ENCODE data around the gene CNTNAP5. TPM values are rescaled to one million over a fixed set of nuclear protein-coding genes. Genes with fewer than 3 reads are reported as not detected.

The CNTNAP5 gene
- total and polyA plus RNA-seq, 2 of the 8 experiments (the other 6 are each of a cell fraction or from before 2014, with no cell fraction given), result 0.11 to 0.76 TPM

DNA sequence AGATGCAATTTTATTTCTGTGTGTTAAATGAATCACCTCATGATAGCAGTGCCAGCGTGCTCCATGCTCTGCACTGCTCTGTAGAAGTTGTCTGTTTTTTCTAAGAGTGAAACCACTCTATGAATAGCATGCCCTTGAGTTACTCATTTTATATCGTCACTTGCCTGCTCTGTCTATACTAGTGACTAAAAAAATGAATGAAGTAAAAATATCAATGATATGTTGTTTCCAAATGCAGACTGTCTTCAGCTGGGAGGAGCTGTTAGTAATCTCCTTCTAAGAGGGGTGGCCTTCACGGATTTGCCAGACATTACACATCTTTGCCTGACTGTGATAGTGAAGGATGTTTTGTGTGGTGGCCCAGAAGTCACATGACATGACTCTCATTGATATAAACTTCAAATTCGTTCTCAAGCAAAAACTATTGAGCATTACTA lies 852.1 kb downstream of the CNTNAP5 start:
- no peak overlapping the region for H2BK20ac ChIP-seq (ENCODE audit: low read length)
- ChIA-PET CTCF (ENCODE audit: partially characterized antibody) (no interaction called here), POLR2A (ENCODE audit: partially characterized antibody) (no interaction called here)
- no peak overlapping the region for H3K27ac ChIP-seq (ENCODE audit: low read depth, low read length)
- TF ChIP-seq, protein P1, sequence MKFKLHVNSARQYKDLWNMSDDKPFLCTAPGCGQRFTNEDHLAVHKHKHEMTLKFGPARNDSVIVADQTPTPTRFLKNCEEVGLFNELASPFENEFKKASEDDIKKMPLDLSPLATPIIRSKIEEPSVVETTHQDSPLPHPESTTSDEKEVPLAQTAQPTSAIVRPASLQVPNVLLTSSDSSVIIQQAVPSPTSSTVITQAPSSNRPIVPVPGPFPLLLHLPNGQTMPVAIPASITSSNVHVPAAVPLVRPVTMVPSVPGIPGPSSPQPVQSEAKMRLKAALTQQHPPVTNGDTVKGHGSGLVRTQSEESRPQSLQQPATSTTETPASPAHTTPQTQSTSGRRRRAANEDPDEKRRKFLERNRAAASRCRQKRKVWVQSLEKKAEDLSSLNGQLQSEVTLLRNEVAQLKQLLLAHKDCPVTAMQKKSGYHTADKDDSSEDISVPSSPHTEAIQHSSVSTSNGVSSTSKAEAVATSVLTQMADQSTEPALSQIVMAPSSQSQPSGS (IDR thresholded peaks at IDR 0.05; ENCODE audit: low read length), result no peak
- TF ChIP-seq SP2 (IDR thresholded peaks at IDR 0.05; ENCODE audit: low read length) (no peak), EGR1 (IDR thresholded peaks at IDR 0.05; ENCODE audit: borderline replicate concordance, low read depth, low read length) (no peak), HDAC6 (IDR thresholded peaks at IDR 0.05; ENCODE audit: low read depth, low read length) (no peak), CEBPB (IDR thresholded peaks at IDR 0.05; ENCODE audit: low read depth, low read length) (no peak), CHD1 (IDR thresholded peaks at IDR 0.05; ENCODE audit: low read depth, low read length) (no peak)
- no peak overlapping the region for H3K9ac ChIP-seq (replicated peaks in 1 of 4; ENCODE audit: extremely low read depth in 1 of 4, low read depth in 3 of 4, low read length in 3 of 4)
- no peak overlapping the region for H3K23ac ChIP-seq (ENCODE audit: insufficient read length)
- no peaks in the 10 kb centered on the region for H3K79me1 ChIP-seq (ENCODE audit: low read depth, low read length)
- FAIRE-seq (no peak), DNase-seq (ENCODE audit: low read depth in 1 of 2, low spot score in 2 of 2) (no peak)
- no peak overlapping the region for H2BK12ac ChIP-seq (ENCODE audit: low read depth, low read length)
- H3K14ac ChIP-seq (ENCODE audit: insufficient read length), result no peak overlapping the region
- H4K5ac ChIP-seq (ENCODE audit: insufficient read length, low read depth, low read length), result no peak overlapping the region
- H3K4me3 ChIP-seq (ENCODE audit: extremely low read depth in 1 of 4, insufficient read depth in 2 of 4, low read depth in 3 of 4, low read length in 4 of 4), result no peak overlapping the region
- no peaks in the 10 kb centered on the region for H3K79me2 ChIP-seq (ENCODE audit: control insufficient read depth in 1 of 2, insufficient read depth in 2 of 2, low read length in 2 of 2)
- H3K27me3 ChIP-seq (replicated peaks in 1 of 4; ENCODE audit: control insufficient read depth in 3 of 4, extremely low read depth in 1 of 4, insufficient read depth in 3 of 4, low read length in 3 of 4), result no peaks in the 10 kb centered on the region
- H2AK5ac ChIP-seq (ENCODE audit: low read depth, low read length), result no peak overlapping the region
- no peaks in the 10 kb centered on the region for H3K36me3 ChIP-seq (ENCODE audit: control insufficient read depth in 2 of 4, insufficient read depth in 4 of 4, low read length in 3 of 4)
- H3K9me3 ChIP-seq (ENCODE audit: insufficient read depth in 2 of 2, low read depth in 1 of 2, low read length in 1 of 2), result no peaks in the 10 kb centered on the region
- H2AFZ ChIP-seq (ENCODE audit: low read length), result 0 out of 2 replicates have a peak overlapping the region, but pooled peaks have one; percentile 45
- no peak overlapping the region for H4K8ac ChIP-seq (ENCODE audit: extremely low read depth, insufficient read depth, low read length)
- H3K4me1 ChIP-seq (replicated peaks in 1 of 4; ENCODE audit: control insufficient read depth in 3 of 4, insufficient read depth in 4 of 4, low read length in 3 of 4), result peaks cover 0 to 9% (median 0%) of the 10 kb centered on the region in 4 experiments; a peak in 1 of 7 replicates
- H2BK120ac ChIP-seq (replicated peaks; ENCODE audit: low read depth, low read length), result no peak overlapping the region
- H3K4ac ChIP-seq (replicated peaks; ENCODE audit: insufficient read length, low read depth, low read length), result no peak overlapping the region
- H3K18ac ChIP-seq (ENCODE audit: extremely low read depth, low read length), result no peak overlapping the region
- no peak overlapping the region for H2BK5ac ChIP-seq (ENCODE audit: low read depth, low read length)
- H3K4me2 ChIP-seq (ENCODE audit: insufficient read depth in 1 of 2, low read depth in 2 of 2, low read length in 2 of 2), result no peak overlapping the region
- H4K20me1 ChIP-seq (replicated peaks in 1 of 2; ENCODE audit: control insufficient read depth in 1 of 2, insufficient read depth in 2 of 2, low read length in 2 of 2), result no peaks in the 10 kb centered on the region
- no peak overlapping the region for H2BK15ac ChIP-seq (ENCODE audit: low read length)
- no peak overlapping the region for H4K91ac ChIP-seq (replicated peaks; ENCODE audit: insufficient read length, low read length)
- no peak overlapping the region for H3K56ac ChIP-seq (replicated peaks; ENCODE audit: insufficient read length, low read depth, low read length)
- 97% methylated on average over 4 of the region's 4 CpGs; no CpG with 5 or more reads in 1 of the 2 experiments for WGBS, 2 experiments (ENCODE audit: extremely low coverage in 1 of 2, insufficient coverage in 1 of 2, insufficient read length in 1 of 2, insufficient replicate concordance in 2 of 2, low coverage in 1 of 2, low lambda C conversion rate in 2 of 2, missing lambda C conversion rate in 1 of 2)
- H3K23me2 ChIP-seq (ENCODE audit: low read depth, low read length), result no peaks in the 10 kb centered on the region

Data from H1 (cell line).